GM23248 (cell line): ENCODE data around the gene NACC1. TPM values are rescaled to one million over a fixed set of nuclear protein-coding genes. Genes with fewer than 3 reads are reported as not detected.

Experiments used
- DNase-seq: peaks from one replicate; pipeline ENCODE4 v3.0.0-alpha.2; 2015
- H2AFZ ChIP-seq: fragments of 200-600 bp; sonication (generic); 2 replicates; pipeline ENCODE4 v1.6.1; 2016; ENCODE audit warnings: antibody characterized with exemption
- H3F3A ChIP-seq: fragments of 200-600 bp; sonication (generic); 2 replicates; pipeline ENCODE4 v1.6.1; 2016; ENCODE audit warnings: mild to moderate bottlenecking, antibody characterized with exemption, mixed run types; ENCODE audit not compliant: insufficient read depth
- H3K27ac ChIP-seq: fragments of 200-600 bp; sonication (generic); 2 replicates; pipeline ENCODE4 v1.5.1; 2016; ENCODE audit warnings: mild to moderate bottlenecking
- H3K27me3 ChIP-seq: fragments of 200-600 bp; sonication (generic); replicated peaks from 2 replicates; pipeline ENCODE4 v1.6.1; 2016; ENCODE audit warnings: mild to moderate bottlenecking; ENCODE audit not compliant: insufficient read depth
- H3K36me3 ChIP-seq: fragments of 200-600 bp; sonication (generic); 2 replicates; pipeline ENCODE4 v1.6.1; 2016; ENCODE audit warnings: low read depth, mild to moderate bottlenecking
- H3K4me1 ChIP-seq: fragments of 200-600 bp; sonication (generic); 2 replicates; pipeline ENCODE4 v1.6.1; 2016; ENCODE audit warnings: mild to moderate bottlenecking; ENCODE audit not compliant: insufficient read depth
- H3K4me2 ChIP-seq: fragments of 200-600 bp; sonication (generic); one replicate; pipeline ENCODE4 v1.6.1; 2016; ENCODE audit warnings: mild to moderate bottlenecking; ENCODE audit not compliant: unreplicated experiment
- H3K4me3 ChIP-seq: fragments of 200-600 bp; sonication (generic); 2 replicates; pipeline ENCODE4 v1.5.1; 2016; ENCODE audit warnings: mild to moderate bottlenecking
- H3K79me2 ChIP-seq: fragments of 200-600 bp; sonication (generic); 2 replicates; pipeline ENCODE4 v1.6.1; 2016; ENCODE audit warnings: mild to moderate bottlenecking; ENCODE audit not compliant: insufficient read depth
- H3K9ac ChIP-seq: fragments of 200-600 bp; sonication (generic); 2 replicates; pipeline ENCODE4 v1.6.1; 2016; ENCODE audit warnings: mild to moderate bottlenecking
- H3K9me2 ChIP-seq: fragments of 200-600 bp; sonication (generic); 2 replicates; pipeline ENCODE4 v1.6.1; 2016; ENCODE audit warnings: mixed run types, mild to moderate bottlenecking, moderate library complexity; ENCODE audit not compliant: insufficient read depth
- H3K9me3 ChIP-seq: fragments of 200-600 bp; sonication (generic); one replicate; pipeline ENCODE4 v1.6.1; 2017; ENCODE audit warnings: low read depth
- H4K20me1 ChIP-seq: fragments of 200-600 bp; sonication (generic); 2 replicates; pipeline ENCODE4 v1.6.0; 2016; ENCODE audit not compliant: insufficient read depth
- EZH2 ChIP-seq: fragments of 200-600 bp; sonication (generic); IDR thresholded peaks from 2 replicates; pipeline ENCODE4 v1.6.1; 2018; ENCODE audit warnings: antibody characterized with exemption, mild to moderate bottlenecking; ENCODE audit not compliant: insufficient read depth, poor library complexity, severe bottlenecking
- EZH2phosphoT487 ChIP-seq: fragments of 200-600 bp; sonication (generic); IDR thresholded peaks from 2 replicates; pipeline ENCODE4 v1.6.1; 2018; ENCODE audit warnings: antibody characterized with exemption, moderate library complexity, mild to moderate bottlenecking, low read depth; ENCODE audit not compliant: insufficient read depth
- WGBS, 2 experiments: methylation state at CpG; one replicate each; pipeline ENCODE4 v1.1.6; 2015 to 2017; ENCODE audit warnings: low lambda C conversion rate in 2 of 2, low coverage in 1 of 2; ENCODE audit errors: missing lambda C conversion rate in 2 of 2; 5-methylcytosine and 5-hydroxymethylcytosine counted together
- in situ Hi-C: fragments of 300-500 bp; cut with MboI; formaldehyde crosslinking; loops from 2 replicates; pipeline ENCODE4 v1.15.0; 2020
- polyA plus RNA-seq: library from polyadenylated mRNA; unstranded; fragments of >200 nt; fragmentation: Nextera tagmentation; extraction: Ambion mirVana; gene quantifications from 2 replicates; pipeline ENCODE4 v1.2.1, GENCODE V29; 2016
- total RNA-seq: library from RNA; depleted of rRNA; stranded (reverse); fragments of >200 nt; shearing (Covaris generic); gene quantifications from 2 replicates; pipeline ENCODE4 v1.2.3, GENCODE V29; 2014

Gene NACC1
- total and polyA plus RNA-seq, 2 experiments from 2014 or later = 1.4 to 104 TPM

DNA sequence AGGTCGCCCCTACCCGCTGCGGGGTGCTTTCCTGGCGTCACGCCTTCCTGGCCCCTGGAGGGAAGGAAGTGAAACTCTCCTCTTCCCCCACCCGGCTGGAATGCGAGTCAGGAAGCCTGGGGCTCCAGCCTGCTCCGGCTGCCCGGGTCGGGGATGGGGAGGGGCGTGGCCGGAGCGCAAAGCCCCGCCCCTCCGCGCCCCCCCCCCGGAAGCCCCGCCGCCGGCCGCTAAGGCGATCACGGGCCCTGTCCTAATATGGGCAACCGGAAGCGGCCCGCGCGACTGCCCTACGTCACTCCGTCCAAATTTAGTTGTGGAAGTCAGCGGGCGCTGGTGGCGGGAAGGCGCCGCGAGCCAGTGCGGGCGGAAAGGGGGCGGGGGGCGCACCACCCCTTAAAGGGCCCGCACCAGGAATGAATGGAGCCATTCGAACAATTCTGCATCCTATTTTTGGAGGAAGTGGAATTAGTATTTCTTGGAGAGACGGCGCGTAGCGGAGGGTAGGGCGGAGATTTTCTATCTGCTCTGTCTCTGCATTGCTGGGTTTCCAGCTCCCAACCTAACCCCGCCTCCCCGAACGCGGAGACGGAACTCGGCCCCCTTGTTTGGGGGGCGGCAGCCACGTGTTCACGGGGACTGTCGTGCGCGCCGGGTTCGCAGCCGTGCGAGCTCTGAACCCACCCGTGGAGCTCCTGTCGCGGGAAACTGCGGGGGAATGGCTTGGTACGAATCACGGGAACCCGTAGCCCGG lies 33.7 kb downstream of the NACC1 start:
- Histone ChIP-seq H3F3A (peaks cover 38% of the 10 kb centered on the region), H2AFZ (peak overlapping the region; percentile 59), H3K79me2 (peaks cover 59% of the 10 kb centered on the region), H3K4me2 (peak overlapping the region; percentile 98), H3K4me3 (peak overlapping the region; percentile 96), H3K9me3 (no peaks in the 10 kb centered on the region), H3K9me2 (no peaks in the 10 kb centered on the region), H3K9ac (peak overlapping the region; percentile 99), H4K20me1 (no peaks in the 10 kb centered on the region), H3K4me1 (0 out of 2 replicates have a peak, but pooled peaks cover 17% of the 10 kb centered on the region), H3K36me3 (no peaks in the 10 kb centered on the region; the same call in 1 of the 2 replicates), H3K27me3 (no peaks in the 10 kb centered on the region), H3K27ac (peak overlapping the region; percentile 94)
- in situ Hi-C loops = no loop called here
- WGBS, 2 experiments = 1 to 2% methylated on average over 62 to 71 of the region's 71 CpGs
- no peak for TF ChIP-seq EZH2phosphoT487
- TF ChIP-seq EZH2 = no peak
- DNase-seq = peak; percentile 98

DNA sequence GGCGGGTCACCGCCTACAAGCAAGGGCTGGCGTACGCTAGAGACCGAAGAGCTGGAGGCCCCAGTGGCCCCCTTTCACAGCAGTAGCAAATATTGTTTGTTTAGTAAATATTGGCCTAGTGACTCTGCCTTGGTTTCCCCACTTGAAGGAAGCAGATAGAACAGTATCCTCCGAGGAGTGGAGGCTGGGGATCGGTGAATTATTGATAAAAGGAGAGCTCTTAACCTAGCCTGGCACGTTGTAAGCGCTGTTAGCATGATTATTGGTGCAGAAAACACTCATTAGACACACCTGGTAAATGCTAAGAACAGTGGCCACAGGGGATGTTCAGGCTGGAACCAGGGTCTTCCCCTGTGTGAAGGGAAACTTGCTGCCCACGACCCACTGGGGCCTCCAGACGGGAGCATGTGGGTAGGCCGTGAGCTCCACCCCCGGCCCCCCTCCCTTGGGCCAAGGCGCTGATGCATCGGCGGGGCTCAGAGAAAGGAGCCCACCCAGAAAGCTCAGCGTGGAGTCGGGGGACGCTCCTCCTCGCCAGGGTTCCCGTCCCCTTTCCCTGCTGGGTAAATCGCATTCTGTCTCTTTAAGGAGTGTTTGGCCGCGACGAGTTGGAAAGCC lies 34.4 kb downstream of the NACC1 start:
- peak overlapping the region; percentile 59 for H2AFZ ChIP-seq

DNA sequence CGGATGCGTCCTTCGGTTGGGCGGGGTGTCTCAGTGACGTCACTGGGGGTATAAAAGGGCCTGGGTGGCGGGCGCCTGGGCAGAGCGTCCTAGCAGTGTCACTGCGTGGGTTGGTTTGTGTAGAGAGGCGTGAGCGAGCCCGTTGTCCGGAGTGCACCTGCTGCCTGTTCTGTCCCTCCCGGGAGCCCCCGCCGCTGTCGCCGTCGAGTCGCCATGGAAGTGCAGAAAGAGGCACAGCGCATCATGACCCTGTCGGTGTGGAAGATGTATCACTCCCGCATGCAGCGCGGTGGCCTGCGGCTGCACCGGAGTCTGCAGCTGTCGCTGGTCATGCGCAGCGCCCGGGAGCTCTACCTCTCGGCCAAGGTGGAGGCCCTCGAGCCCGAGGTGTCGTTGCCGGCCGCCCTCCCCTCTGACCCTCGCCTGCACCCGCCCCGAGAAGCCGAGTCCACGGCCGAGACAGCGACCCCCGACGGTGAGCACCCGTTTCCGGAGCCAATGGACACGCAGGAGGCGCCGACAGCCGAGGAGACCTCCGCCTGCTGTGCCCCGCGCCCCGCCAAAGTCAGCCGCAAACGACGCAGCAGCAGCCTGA lies 35.0 kb downstream of the NACC1 start:
- peaks cover 43% of the 10 kb centered on the region for H3F3A ChIP-seq
- TF ChIP-seq EZH2phosphoT487 (no peak), EZH2 (no peak)
- WGBS, 2 experiments = 1% methylated on average over 48 to 58 of the region's 59 CpGs
- peak; percentile 96 for DNase-seq
- no peak overlapping the region for H2AFZ ChIP-seq
- no peaks in the 10 kb centered on the region for H3K9me3 ChIP-seq
- in situ Hi-C loops = no loop called here
- no peaks in the 10 kb centered on the region; the same call in 1 of the 2 replicates for H3K36me3 ChIP-seq
- H3K4me2 ChIP-seq = peak overlapping the region; percentile 98
- H3K9me2 ChIP-seq = no peaks in the 10 kb centered on the region
- H3K4me3 ChIP-seq = peak overlapping the region; percentile 83
- H3K9ac ChIP-seq = peak overlapping the region; percentile 96
- H4K20me1 ChIP-seq = no peaks in the 10 kb centered on the region
- no peaks in the 10 kb centered on the region for H3K27me3 ChIP-seq
- peak overlapping the region; percentile 94 for H3K27ac ChIP-seq
- 0 out of 2 replicates have a peak, but pooled peaks cover 11% of the 10 kb centered on the region for H3K4me1 ChIP-seq
- H3K79me2 ChIP-seq = peaks cover 54% of the 10 kb centered on the region

More for the DNA sequence above, 34.4 kb downstream of the NACC1 start:
- Histone ChIP-seq H3K4me2 (peak overlapping the region; percentile 98), H3K27me3 (no peaks in the 10 kb centered on the region), H3K9me3 (no peaks in the 10 kb centered on the region), H4K20me1 (no peaks in the 10 kb centered on the region), H3K79me2 (peaks cover 56% of the 10 kb centered on the region), H3F3A (peaks cover 41% of the 10 kb centered on the region), H3K9me2 (no peaks in the 10 kb centered on the region), H3K4me3 (peak overlapping the region; percentile 83), H3K9ac (peak overlapping the region; percentile 96), H3K27ac (peak overlapping the region; percentile 94), H3K4me1 (0 out of 2 replicates have a peak, but pooled peaks cover 11% of the 10 kb centered on the region), H3K36me3 (no peaks in the 10 kb centered on the region; the same call in 1 of the 2 replicates)
- TF ChIP-seq EZH2 (no peak), EZH2phosphoT487 (no peak)
- WGBS, 2 experiments = 1% methylated on average over 25 of the region's 25 CpGs
- in situ Hi-C loops = no loop called here
- DNase-seq = peak; percentile 86

DNA sequence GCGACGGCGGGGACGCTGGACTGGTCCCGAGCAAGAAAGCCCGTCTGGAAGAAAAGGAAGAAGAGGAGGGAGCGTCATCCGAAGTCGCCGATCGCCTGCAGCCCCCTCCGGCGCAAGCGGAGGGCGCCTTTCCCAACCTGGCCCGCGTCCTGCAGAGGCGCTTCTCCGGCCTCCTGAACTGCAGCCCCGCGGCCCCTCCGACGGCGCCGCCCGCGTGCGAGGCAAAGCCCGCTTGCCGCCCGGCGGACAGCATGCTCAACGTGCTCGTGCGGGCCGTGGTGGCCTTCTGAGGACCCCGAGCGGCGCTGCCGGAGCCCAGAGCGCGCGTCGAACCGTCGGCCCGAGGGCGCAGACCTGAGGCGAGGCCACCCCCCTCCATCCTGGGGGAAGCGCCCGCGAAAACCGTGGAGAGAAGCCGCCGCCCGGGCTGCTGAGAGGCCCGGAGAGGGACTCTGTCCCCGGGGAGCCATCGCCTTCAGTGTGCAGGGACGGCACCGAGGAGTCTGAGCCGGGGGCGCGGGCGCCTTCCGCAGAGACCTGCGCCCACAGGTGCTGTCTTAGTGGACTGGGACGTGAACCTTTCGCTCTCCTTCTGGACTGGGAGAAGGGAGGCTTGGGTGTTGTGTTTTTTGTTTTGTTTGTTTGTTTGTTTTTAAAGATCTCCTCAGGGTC lies 35.6 kb downstream of the NACC1 start:
- H3F3A ChIP-seq = peaks cover 43% of the 10 kb centered on the region
- TF ChIP-seq EZH2phosphoT487 (no peak), EZH2 (no peak)
- peaks cover 47% of the 10 kb centered on the region for H3K79me2 ChIP-seq
- no peaks in the 10 kb centered on the region; the same call in 1 of the 2 replicates for H3K36me3 ChIP-seq
- no peaks in the 10 kb centered on the region for H3K9me2 ChIP-seq
- WGBS, 2 experiments = 0 to 2% methylated on average over 63 to 68 of the region's 69 CpGs
- peak overlapping the region; percentile 94 for H3K27ac ChIP-seq
- DNase-seq = peak; percentile 74
- H3K4me2 ChIP-seq = peak overlapping the region; percentile 98
- H2AFZ ChIP-seq = no peak overlapping the region
- no peaks in the 10 kb centered on the region for H3K9me3 ChIP-seq
- H3K4me3 ChIP-seq = peak overlapping the region; percentile 83
- H3K27me3 ChIP-seq = no peaks in the 10 kb centered on the region
- in situ Hi-C loops = no loop called here
- H4K20me1 ChIP-seq = no peaks in the 10 kb centered on the region
- peak overlapping the region; percentile 96 for H3K9ac ChIP-seq
- H3K4me1 ChIP-seq = 0 out of 2 replicates have a peak, but pooled peaks cover 10% of the 10 kb centered on the region
